Inferior parietal cortex (tissue), 1 donor: ENCODE measurements around the gene DLGAP5.

Experiments used
- DNase-seq: peaks from one replicate; pipeline ENCODE4 v3.0.0-alpha.2; 2016; ENCODE audit errors: extremely low spot score

DLGAP5 gene

GRCh38 chr14:55129428-55130195 is 61.8 kb downstream of the DLGAP5 start:
- DNase-seq = no peak

- DNase-seq = no peak
Measured at GRCh38 chr14:55129086-55129427, 62.3 kb downstream of the DLGAP5 start, which contains the start of gene LGALS3. TSS of gene LGALS3 (plus strand) at chr14:55129252. CDS start at chr14:55137374, 8,122 bp downstream.

GRCh38 chr14:55128386-55129085 is 62.8 kb downstream of the DLGAP5 start:
- no peak for DNase-seq

GRCh38 chr14:55127460-55127951 is 63.9 kb downstream of the DLGAP5 start:
- no peak for DNase-seq

GRCh38 chr14:55126932-55127459 is 64.4 kb downstream of the DLGAP5 start:
- no peak for DNase-seq

GRCh38 chr14:55126034-55126433 is 65.4 kb downstream of the DLGAP5 start:
- no peak for DNase-seq

GRCh38 chr14:55125403-55125802 is 66.0 kb downstream of the DLGAP5 start:
- no peak for DNase-seq

- no peak for DNase-seq
Measured at GRCh38 chr14:55124774-55125386, 66.5 kb downstream of the DLGAP5 start.

GRCh38 chr14:55123852-55124639 is 67.3 kb downstream of the DLGAP5 start:
- no peak for DNase-seq

GRCh38 chr14:55123101-55123500 is 68.3 kb downstream of the DLGAP5 start:
- no peak for DNase-seq

GRCh38 chr14:55122440-55122986 is 68.9 kb downstream of the DLGAP5 start:
- DNase-seq = no peak

GRCh38 chr14:55121628-55122439 is 69.6 kb downstream of the DLGAP5 start:
- DNase-seq = no peak

- DNase-seq = no peak
Measured at GRCh38 chr14:55120571-55121495, 70.6 kb downstream of the DLGAP5 start.

GRCh38 chr14:55118761-55119160 is 72.6 kb downstream of the DLGAP5 start:
- no peak for DNase-seq

- no peak for DNase-seq
Measured at GRCh38 chr14:55117803-55118441, 73.5 kb downstream of the DLGAP5 start.

GRCh38 chr14:55116246-55117030 is 74.9 kb downstream of the DLGAP5 start:
- no peak for DNase-seq

- DNase-seq = no peak
Measured at GRCh38 chr14:55115861-55116245, 75.5 kb downstream of the DLGAP5 start.

GRCh38 chr14:55115460-55115859 is 75.9 kb downstream of the DLGAP5 start:
- DNase-seq = no peak
